GM18861 (cell line): ENCODE measurements around the gene ETHE1.
"Not testable (repeated sequence)": the region's sequence is repeated elsewhere in the genome, so short reads cannot be mapped to it uniquely, and the experiment has no call there.

Source experiments
- ATAC-seq: cut with Tn5 transposase; IDR thresholded peaks from one replicate; pipeline ENCODE4 v1.9.1; 2021; ENCODE audit not compliant: unreplicated experiment

The ETHE1 gene

GRCh38 chr19:43525836-43526771, 897 bp downstream of the ETHE1 start:
- ATAC-seq = no peak

GRCh38 chr19:43524922-43525835, 1.8 kb downstream of the ETHE1 start:
- peak; percentile 43 for ATAC-seq

GRCh38 chr19:43523696-43524095, 3.3 kb downstream of the ETHE1 start:
- ATAC-seq = not testable (repeated sequence)

GRCh38 chr19:43522929-43523328, 4.1 kb downstream of the ETHE1 start:
- ATAC-seq = no peak

GRCh38 chr19:43519436-43520088, 7.4 kb downstream of the ETHE1 start:
- ATAC-seq = no peak

- ATAC-seq = no peak
Observed at GRCh38 chr19:43518051-43518450, 8.9 kb downstream of the ETHE1 start.

GRCh38 chr19:43512399-43512798, 14.6 kb downstream of the ETHE1 start:
- not testable (repeated sequence) for ATAC-seq

GRCh38 chr19:43511324-43511723, 15.7 kb downstream of the ETHE1 start:
- no peak for ATAC-seq

GRCh38 chr19:43510713-43511112, 16.3 kb downstream of the ETHE1 start:
- ATAC-seq = no peak

- ATAC-seq = no peak
Observed at GRCh38 chr19:43507880-43508279, 19.1 kb downstream of the ETHE1 start.

- no peak for ATAC-seq
Observed at GRCh38 chr19:43506629-43507028, 20.4 kb downstream of the ETHE1 start.

- ATAC-seq = no peak
Observed at GRCh38 chr19:43505941-43506340, 21.1 kb downstream of the ETHE1 start.

GRCh38 chr19:43505186-43505456, 21.9 kb downstream of the ETHE1 start:
- no peak for ATAC-seq

- ATAC-seq = peak; percentile 14
Observed at GRCh38 chr19:43504426-43505185, 22.4 kb downstream of the ETHE1 start, which contains the start of gene PHLDB3. Gene PHLDB3 (minus strand): TSS chr19:43504746. CDS start chr19:43504118, 628 bp downstream.

- ATAC-seq = peak; percentile 75
Observed at GRCh38 chr19:43503501-43504425, 23.2 kb downstream of the ETHE1 start.

- no peak for ATAC-seq
Observed at GRCh38 chr19:43502419-43502976, 24.5 kb downstream of the ETHE1 start.

- ATAC-seq = no peak
Observed at GRCh38 chr19:43501661-43502418, 25.2 kb downstream of the ETHE1 start.

GRCh38 chr19:43499042-43499441, 28.0 kb downstream of the ETHE1 start:
- no peak for ATAC-seq
